Coronary artery (tissue), 2 donors: ENCODE results near the gene AXL.
A peak's percentile ranks its signal among the peaks of the same experiment; 100 is the strongest.

ENCODE experiments used
- DNase-seq: peaks from one replicate; pipeline ENCODE4 v3.0.0-alpha.2; 2017; ENCODE audit warnings: low spot score
- H3K27ac ChIP-seq, 2 donors: fragments of 200-600 bp; sonication (generic); one replicate each; pipeline ENCODE4 v1.5.1; 2016 to 2019
- H3K4me3 ChIP-seq: fragments of 200-600 bp; sonication (generic); 2 replicates; pipeline ENCODE4 v1.5.1; 2016; ENCODE audit warnings: mild to moderate bottlenecking, moderate library complexity
- CTCF ChIP-seq: fragments of 200-600 bp; sonication (generic); IDR thresholded peaks from one replicate; pipeline ENCODE4 v1.5.1; 2019; ENCODE audit warnings: antibody characterized with exemption

Gene AXL

DNA sequence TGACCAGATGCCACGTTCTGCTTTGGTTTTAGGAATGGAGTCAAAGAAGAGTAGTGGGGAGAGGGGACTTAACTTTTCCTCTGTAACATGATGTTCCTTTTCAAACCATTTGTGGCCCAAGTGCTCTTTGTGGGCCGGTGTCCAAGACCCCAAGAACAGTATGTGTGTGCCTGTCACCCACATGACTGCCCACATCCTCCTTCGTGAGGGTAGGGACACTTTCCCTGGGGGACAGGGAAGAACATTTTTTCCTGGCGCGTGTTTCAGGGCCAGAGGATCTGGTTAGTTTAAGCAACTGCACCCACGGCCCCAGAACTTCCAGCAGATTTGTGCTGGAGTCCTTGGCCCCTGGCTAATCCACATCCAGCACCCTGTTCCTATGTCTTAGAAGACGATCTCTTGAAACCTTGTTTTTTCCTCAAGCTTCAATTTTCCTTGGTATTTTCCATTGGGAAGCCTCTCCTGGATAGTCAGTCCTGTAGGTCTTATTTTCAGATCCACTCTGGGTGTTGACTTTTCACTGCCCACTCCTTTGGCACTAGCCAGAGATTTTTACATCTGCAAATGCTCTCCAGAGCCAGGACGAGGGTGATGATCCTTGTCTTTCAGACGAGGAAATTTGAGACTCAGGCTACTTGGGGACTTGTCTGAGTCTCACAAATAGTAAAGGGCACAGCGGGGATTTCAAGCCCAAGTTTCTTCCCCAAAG lies 80.2 kb downstream of the AXL start:
- DNase-seq, result no peak
- H3K27ac ChIP-seq, result peak overlapping the region; percentile 81 to 94

DNA sequence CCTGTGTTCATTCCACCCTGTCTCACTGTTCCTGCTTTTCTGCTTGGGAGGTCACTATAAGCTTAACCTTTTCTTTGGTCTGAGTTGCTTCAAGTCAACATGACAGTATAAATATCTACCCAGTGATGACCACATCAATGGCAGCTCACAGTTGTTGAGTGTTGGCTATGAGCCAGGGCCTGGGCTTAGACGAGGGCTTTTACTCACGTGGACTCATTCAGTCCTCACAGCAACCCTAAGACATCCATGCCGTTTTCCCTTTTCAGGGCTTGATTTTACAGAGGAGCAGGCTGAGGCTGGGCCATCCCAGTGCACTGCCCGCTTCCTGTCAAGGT lies 80.7 kb downstream of the AXL start:
- Histone ChIP-seq H3K4me3 (no peak overlapping the region), H3K27ac (peak overlapping the region; percentile 81 to 94)
- TF ChIP-seq CTCF, result no peak
- DNase-seq, result no peak

More for the DNA sequence above, 80.2 kb downstream of the AXL start:
- peak overlapping the region; percentile 38 for H3K4me3 ChIP-seq
- TF ChIP-seq CTCF, result no peak

GRCh38 chr19:41300555-41300954 lies 81.5 kb downstream of the AXL start:
- H3K27ac ChIP-seq, result peak overlapping the region; percentile 81 to 94
- no peak overlapping the region for H3K4me3 ChIP-seq
- TF ChIP-seq CTCF, result no peak
- no peak for DNase-seq

- no peak for DNase-seq
- TF ChIP-seq CTCF, result no peak
- H3K4me3 ChIP-seq, result no peak overlapping the region
- peak overlapping the region in 1 of 2 donors; percentile 50 for H3K27ac ChIP-seq
Measured at GRCh38 chr19:41302624-41303351, 83.8 kb downstream of the AXL start.

DNA sequence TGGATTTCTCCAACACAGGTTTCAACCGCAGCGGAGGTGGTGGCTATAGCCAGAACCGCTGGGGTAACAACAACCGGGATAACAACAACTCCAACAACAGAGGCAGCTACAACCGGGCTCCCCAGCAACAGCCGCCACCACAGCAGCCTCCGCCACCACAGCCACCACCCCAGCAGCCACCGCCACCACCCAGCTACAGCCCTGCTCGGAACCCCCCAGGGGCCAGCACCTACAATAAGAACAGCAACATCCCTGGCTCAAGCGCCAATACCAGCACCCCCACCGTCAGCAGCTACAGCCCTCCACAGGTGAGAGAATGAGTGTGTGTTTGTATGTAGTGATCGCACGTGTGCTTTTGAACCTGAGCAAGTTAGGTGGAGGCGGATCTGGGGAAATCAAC lies 84.9 kb downstream of the AXL start:
- DNase-seq, result no peak
- Histone ChIP-seq H3K4me3 (no peak overlapping the region), H3K27ac (peak overlapping the region; percentile 25 to 33)
- TF ChIP-seq CTCF, result no peak

GRCh38 chr19:41304706-41305483 lies 85.9 kb downstream of the AXL start:
- no peak overlapping the region for H3K4me3 ChIP-seq
- H3K27ac ChIP-seq, result peak overlapping the region; percentile 25 to 33
- TF ChIP-seq CTCF, result no peak
- DNase-seq, result no peak
